AG09309 (cell line): ENCODE results near the gene BIRC5.

Experiments used
- DNase-seq: peaks from one replicate; pipeline ENCODE4 v3.0.0-alpha.2; 2010; ENCODE audit warnings: low read depth
- H3K4me3 ChIP-seq: 2 replicates; pipeline ENCODE4 v1.5.1; 2011; ENCODE audit warnings: mild to moderate bottlenecking, low read depth, low read length, moderate library complexity; ENCODE audit not compliant: control insufficient read depth
- CTCF ChIP-seq: IDR thresholded peaks from 2 replicates; pipeline ENCODE4 v1.5.1; 2011; ENCODE audit warnings: mild to moderate bottlenecking, low read depth, low read length, inconsistent platforms; ENCODE audit not compliant: insufficient read depth, control insufficient read depth; ENCODE audit errors: missing control alignments

Gene BIRC5

GRCh38 chr17:78266231-78266631 is 52.2 kb downstream of the BIRC5 start:
- H3K4me3 ChIP-seq: no peak overlapping the region
- no peak for DNase-seq
- no peak for TF ChIP-seq CTCF

GRCh38 chr17:78266771-78267170 is 52.7 kb downstream of the BIRC5 start:
- TF ChIP-seq CTCF: no peak
- H3K4me3 ChIP-seq: no peak overlapping the region
- DNase-seq: no peak

- TF ChIP-seq CTCF: no peak
- no peak overlapping the region for H3K4me3 ChIP-seq
- no peak for DNase-seq
Observed at GRCh38 chr17:78267253-78268073, 53.4 kb downstream of the BIRC5 start.

GRCh38 chr17:78268191-78268874 is 54.3 kb downstream of the BIRC5 start:
- no peak for DNase-seq
- TF ChIP-seq CTCF: no peak

GRCh38 chr17:78268951-78269905 is 55.2 kb downstream of the BIRC5 start:
- no peak for DNase-seq
- H3K4me3 ChIP-seq: no peak overlapping the region
- TF ChIP-seq CTCF: no peak

More at GRCh38 chr17:78268191-78268874, 54.3 kb downstream of the BIRC5 start:
- H3K4me3 ChIP-seq: no peak overlapping the region

- no peak for TF ChIP-seq CTCF
- H3K4me3 ChIP-seq: no peak overlapping the region
- DNase-seq: no peak
Observed at GRCh38 chr17:78269955-78270381, 55.9 kb downstream of the BIRC5 start.
